Measurements from ENCODE around the gene DLG1.
A peak's percentile ranks its signal among the peaks of the same experiment; 100 is the strongest.

The DLG1 gene

DNA sequence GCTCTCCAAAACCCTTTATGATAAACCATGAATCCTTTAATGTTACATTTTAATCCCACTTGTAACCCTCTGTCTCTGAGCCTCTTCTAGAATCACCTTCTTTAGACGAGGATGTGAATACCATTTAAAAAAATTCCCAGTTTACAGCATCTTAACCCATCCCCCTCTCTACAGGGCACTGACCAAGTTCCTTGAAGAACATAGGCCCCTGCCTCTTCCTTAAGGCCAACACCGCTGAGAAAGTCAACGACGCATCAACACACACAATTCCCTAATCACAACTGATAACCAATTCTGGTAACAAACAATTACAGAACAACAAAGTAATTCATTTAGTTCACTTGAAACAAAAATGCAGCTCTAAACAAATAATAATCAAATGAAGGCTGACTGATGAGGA, 130.3 kb downstream of the DLG1 start:
- TF ChIP-seq, protein P1, sequence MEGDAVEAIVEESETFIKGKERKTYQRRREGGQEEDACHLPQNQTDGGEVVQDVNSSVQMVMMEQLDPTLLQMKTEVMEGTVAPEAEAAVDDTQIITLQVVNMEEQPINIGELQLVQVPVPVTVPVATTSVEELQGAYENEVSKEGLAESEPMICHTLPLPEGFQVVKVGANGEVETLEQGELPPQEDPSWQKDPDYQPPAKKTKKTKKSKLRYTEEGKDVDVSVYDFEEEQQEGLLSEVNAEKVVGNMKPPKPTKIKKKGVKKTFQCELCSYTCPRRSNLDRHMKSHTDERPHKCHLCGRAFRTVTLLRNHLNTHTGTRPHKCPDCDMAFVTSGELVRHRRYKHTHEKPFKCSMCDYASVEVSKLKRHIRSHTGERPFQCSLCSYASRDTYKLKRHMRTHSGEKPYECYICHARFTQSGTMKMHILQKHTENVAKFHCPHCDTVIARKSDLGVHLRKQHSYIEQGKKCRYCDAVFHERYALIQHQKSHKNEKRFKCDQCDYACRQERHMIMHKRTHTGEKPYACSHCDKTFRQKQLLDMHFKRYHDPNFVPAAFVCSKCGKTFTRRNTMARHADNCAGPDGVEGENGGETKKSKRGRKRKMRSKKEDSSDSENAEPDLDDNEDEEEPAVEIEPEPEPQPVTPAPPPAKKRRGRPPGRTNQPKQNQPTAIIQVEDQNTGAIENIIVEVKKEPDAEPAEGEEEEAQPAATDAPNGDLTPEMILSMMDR (IDR thresholded peaks at IDR 0.05; ENCODE audit: low read depth, low read length, missing control alignments), result no peak
- H3K4me3 ChIP-seq (ENCODE audit: low read depth, low read length), result no peak overlapping the region
- no peak for DNase-seq (ENCODE audit: low read depth)
- in situ Hi-C loops (cut with HindIII; ENCODE audit: low sequenced_read_pairs), result no loop called here

DNA sequence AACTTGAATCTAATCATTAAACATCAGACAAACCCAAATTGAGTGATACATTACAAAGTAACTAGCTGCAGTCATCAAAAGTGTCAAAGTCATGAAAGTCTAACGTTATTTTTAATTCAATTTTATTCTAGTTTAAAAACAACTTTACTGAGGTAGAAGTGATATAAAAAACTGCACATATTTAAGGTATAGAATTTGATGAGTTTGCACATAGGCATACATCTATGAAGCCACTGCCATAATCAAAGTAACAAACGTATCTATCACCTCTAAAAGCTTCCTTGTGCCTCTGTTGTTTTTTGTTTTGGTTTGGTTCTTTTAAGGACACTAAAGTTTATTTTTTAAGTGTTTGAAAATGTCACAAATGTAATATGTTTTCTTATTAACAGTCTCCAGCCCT, 130.9 kb downstream of the DLG1 start:
- TF ChIP-seq, protein P1 (IDR thresholded peaks at IDR 0.05; ENCODE audit: low read depth, low read length, missing control alignments), result no peak
- no peak for DNase-seq (ENCODE audit: low read depth)
- H3K4me3 ChIP-seq (ENCODE audit: low read depth, low read length), result no peak overlapping the region
- in situ Hi-C loops (cut with HindIII; ENCODE audit: low sequenced_read_pairs), result no loop called here

DNA sequence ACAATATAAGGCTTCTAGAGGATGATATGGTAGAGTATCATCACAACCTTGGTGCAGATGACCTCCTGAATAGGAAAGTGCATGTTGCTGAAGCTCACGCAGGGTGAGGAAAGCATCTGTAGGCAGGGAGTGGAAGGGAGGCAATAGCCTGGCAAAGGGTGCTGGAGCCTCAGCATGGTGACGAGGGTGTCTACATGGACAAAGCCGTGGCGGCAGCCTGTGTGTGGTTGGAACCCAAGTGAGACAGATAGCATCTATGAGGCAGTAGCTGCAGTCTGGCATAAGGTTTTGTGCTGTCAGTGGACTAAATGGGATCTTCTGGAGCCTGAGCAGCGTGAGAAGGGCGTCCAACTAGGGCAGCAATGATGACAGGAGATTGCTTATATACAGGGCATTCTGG, 132.5 kb downstream of the DLG1 start:
- H3K4me3 ChIP-seq (ENCODE audit: low read depth, low read length), result no peak overlapping the region
- in situ Hi-C loops (cut with HindIII; ENCODE audit: low sequenced_read_pairs), result no loop called here
- TF ChIP-seq, protein P1 (IDR thresholded peaks at IDR 0.05; ENCODE audit: low read depth, low read length, missing control alignments), result no peak
- no peak for DNase-seq (ENCODE audit: low read depth)

DNA sequence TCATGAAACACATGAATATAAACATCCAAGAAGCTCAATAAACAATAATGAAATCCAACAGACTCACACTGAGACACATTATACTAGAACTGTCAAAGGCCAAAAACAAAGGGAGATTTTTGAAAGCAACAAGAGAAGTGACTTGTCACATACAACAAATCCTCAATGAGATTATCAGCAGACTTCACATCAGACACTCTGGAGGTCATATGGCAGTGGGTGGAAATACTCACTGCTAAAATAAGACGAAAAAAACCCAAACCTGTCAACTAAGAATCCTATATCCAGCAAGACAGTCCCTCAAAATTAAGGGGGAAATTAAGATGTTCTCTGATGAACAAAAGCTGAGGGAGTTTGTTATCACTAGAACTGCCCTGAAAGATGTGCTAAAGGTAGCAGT, 143.4 kb downstream of the DLG1 start:
- TF ChIP-seq, protein P1 (IDR thresholded peaks at IDR 0.05; ENCODE audit: low read depth, low read length, missing control alignments), result no peak
- no peak for DNase-seq (ENCODE audit: low read depth)
- H3K4me3 ChIP-seq (ENCODE audit: low read depth, low read length), result no peak overlapping the region
- in situ Hi-C loops (cut with HindIII; ENCODE audit: low sequenced_read_pairs), result no loop called here

DNA sequence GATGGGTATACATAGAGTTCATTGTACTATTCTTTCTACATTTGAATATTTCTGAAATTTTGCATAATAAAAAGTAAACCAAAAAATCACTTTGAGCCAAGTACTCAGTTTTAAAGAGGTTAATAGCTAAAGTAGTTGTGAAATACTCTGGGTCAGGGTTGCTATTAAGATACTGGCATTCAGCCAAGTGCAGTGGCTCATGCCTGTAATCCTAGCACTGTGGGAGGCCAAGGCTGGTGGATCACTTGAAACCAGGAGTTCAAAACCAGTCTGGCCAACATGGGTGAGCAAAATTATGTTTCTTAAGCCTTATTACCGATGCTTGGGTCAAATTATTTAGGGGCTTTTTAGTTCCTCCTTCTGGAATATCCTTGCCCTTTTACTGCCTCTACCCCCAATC, 146.8 kb downstream of the DLG1 start:
- DNase-seq (ENCODE audit: low read depth), result peak; percentile 49
- in situ Hi-C loops (cut with HindIII; ENCODE audit: low sequenced_read_pairs), result no loop called here
- no peak overlapping the region for H3K4me3 ChIP-seq (ENCODE audit: low read depth, low read length)
- TF ChIP-seq, protein P1 (IDR thresholded peaks at IDR 0.05; ENCODE audit: low read depth, low read length, missing control alignments), result no peak

DNA sequence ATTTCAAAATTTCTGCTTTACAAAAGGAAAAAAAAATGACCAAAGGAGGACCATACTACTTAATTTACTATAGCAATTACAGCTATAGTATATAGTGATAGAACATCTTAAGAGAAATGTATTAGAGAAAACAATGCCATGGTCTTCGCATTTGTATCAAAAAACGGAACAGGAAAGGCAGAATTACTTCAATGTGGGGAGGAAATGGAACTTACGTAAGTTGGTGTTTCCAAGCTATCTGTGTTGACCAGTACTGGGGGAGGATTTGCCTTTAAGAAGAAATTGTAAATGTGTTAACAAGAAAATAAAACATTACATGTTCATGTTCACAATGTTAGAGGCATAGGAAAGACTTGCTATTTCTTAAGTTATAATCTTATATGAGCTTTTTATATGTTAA, 148.9 kb downstream of the DLG1 start:
- TF ChIP-seq, protein P1 (IDR thresholded peaks at IDR 0.05; ENCODE audit: low read depth, low read length, missing control alignments), result no peak
- no peak overlapping the region for H3K4me3 ChIP-seq (ENCODE audit: low read depth, low read length)
- in situ Hi-C loops (cut with HindIII; ENCODE audit: low sequenced_read_pairs), result no loop called here

DNA sequence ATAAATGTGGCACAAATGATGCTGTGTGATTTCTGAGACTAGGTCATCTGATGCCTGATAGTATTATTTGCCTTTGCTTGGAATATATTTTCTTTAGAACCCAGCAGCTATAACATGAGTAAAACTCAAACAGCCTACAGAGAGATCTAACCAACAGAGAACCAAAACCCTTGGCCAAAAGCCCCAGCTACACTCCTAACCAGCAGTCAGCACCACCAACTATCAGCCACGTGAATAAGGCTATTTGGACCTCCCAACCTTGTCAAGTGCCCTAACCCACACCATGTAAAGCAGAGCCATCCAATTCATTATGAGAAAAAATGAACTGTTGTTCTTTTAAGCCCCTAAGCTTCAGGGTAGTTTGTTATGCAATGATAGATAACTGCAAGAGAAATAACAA, 154.2 kb downstream of the DLG1 start:
- in situ Hi-C loops (cut with HindIII; ENCODE audit: low sequenced_read_pairs), result no loop called here
- TF ChIP-seq, protein P1 (IDR thresholded peaks at IDR 0.05; ENCODE audit: low read depth, low read length, missing control alignments), result no peak
- no peak overlapping the region for H3K4me3 ChIP-seq (ENCODE audit: low read depth, low read length)
- no peak for DNase-seq (ENCODE audit: low read depth)

More for the DNA sequence above, 148.9 kb downstream of the DLG1 start:
- DNase-seq (ENCODE audit: low read depth), result no peak
